Measurements from ENCODE around the gene IRAK3.
A peak's percentile ranks its signal among the peaks of the same experiment; 100 is the strongest.

The IRAK3 gene, protein sequence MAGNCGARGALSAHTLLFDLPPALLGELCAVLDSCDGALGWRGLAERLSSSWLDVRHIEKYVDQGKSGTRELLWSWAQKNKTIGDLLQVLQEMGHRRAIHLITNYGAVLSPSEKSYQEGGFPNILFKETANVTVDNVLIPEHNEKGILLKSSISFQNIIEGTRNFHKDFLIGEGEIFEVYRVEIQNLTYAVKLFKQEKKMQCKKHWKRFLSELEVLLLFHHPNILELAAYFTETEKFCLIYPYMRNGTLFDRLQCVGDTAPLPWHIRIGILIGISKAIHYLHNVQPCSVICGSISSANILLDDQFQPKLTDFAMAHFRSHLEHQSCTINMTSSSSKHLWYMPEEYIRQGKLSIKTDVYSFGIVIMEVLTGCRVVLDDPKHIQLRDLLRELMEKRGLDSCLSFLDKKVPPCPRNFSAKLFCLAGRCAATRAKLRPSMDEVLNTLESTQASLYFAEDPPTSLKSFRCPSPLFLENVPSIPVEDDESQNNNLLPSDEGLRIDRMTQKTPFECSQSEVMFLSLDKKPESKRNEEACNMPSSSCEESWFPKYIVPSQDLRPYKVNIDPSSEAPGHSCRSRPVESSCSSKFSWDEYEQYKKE

GRCh38 chr12:66188584-66189485, at the start of gene IRAK3:
Gene IRAK3, plus strand, starts transcription at chr12:66189214. Its CDS starts 86 bp downstream, at chr12:66189300.
- peak; percentile 98 for DNase-seq

GRCh38 chr12:66139328-66139727, 49.7 kb upstream of the IRAK3 start:
- DNase-seq = no peak

- no peak for DNase-seq
These were observed 48.3 kb upstream of the IRAK3 start for GRCh38 chr12:66140731-66141130.

- DNase-seq = no peak
These were observed 47.7 kb upstream of the IRAK3 start for GRCh38 chr12:66141299-66141698.

- no peak for DNase-seq
These were observed 46.2 kb upstream of the IRAK3 start for GRCh38 chr12:66142826-66143225.

DNA sequence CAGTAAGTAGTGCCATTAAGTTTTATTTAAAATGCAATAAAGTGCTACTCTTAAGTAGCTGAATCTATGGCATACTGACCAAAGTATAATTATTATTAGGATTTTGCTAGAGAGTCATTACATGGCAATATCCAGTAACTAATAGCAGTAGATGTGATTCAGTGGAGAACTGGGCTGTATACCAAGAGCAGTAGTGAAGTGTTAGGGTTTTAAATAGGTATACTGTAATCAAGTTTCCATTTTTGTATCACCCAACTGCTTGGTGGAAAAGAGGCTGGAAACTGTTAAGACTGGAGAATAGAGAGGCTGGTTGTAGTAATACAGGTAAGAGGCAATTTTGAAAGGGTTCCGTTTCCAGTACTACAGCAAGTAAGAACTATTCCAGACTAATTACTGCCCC, 45.1 kb upstream of the IRAK3 start:
- no peak for DNase-seq

- peak; percentile 82 for DNase-seq
These were observed 43.9 kb upstream of the IRAK3 start for GRCh38 chr12:66144791-66145754.

DNA sequence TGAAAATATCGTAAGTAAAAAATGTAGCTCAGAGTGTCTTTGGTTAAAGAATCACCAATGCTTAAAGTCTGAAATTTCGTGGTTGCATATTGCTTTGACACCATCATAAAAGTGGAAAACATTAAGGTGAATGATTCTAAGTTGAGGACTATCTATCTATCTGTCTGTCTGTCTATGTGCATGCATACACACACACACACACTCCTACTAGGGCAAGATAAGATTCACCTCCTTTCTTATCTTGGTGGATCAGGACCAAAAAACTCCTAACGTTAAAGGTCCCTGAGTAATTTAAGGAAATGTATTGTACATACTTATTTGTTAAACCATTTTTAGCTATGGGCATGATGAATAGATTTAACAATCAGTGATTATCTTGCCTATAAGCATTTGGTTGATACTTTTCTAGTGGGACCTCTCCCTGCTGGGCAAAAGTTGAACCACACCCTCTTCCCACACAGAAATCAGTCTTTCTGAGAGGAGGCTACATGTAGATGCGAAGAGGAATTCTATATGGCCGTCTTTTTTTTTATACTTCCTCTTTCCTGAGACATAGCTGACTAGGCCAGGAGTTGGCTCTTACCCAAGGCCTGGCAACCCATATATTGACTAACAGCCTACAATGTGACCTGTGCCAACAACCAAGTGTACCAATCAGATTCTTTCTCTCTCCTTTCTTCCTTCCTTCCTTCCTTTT, 39.2 kb upstream of the IRAK3 start:
- DNase-seq = peak; percentile 91

DNA sequence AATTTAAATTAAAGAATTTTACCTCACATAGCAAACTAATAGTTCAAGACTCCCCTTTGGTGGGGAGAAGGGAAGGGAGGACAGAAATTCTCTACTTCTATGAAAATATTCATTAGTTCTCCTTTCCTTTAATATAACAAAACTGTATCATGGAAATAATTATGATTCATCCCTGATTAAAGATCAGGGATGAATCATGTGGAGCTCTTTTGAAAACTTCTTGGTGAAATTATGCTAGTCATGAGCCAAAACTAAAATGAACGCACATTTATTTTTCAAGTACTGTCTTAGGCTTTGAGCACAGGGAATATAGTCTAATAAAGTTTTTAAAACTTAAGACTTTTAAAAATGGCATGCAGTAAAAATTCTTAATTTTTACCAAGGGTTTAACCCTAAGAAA, 36.3 kb upstream of the IRAK3 start:
- DNase-seq = peak; percentile 63

- no peak for DNase-seq
These were observed 34.2 kb upstream of the IRAK3 start for GRCh38 chr12:66154776-66155175.

- no peak for DNase-seq
These were observed 32.4 kb upstream of the IRAK3 start for GRCh38 chr12:66156654-66157053.

DNA sequence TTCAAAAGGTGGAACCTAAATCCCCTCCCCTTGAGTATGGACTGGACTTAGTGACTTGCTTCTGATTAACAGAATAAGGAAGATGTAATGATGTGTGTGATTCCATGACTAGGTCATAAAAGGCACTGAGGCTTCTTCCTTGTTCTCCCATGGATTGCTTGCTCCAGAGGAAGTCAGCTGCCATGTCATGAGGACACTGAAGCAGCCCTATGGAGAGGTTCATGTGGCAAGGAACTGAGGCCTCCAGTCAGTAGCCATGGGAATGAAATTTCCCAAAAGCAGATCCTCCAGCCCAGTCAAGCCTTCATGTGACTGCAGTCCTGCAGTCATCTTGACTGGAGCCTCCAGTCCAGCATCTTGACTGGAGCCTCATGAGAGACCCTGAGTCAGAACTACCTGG, 29.9 kb upstream of the IRAK3 start:
- DNase-seq = peak; percentile 54

- no peak for DNase-seq
These were observed 28.3 kb upstream of the IRAK3 start for GRCh38 chr12:66160704-66161103.

GRCh38 chr12:66162701-66163100, 26.3 kb upstream of the IRAK3 start:
- no peak for DNase-seq

DNA sequence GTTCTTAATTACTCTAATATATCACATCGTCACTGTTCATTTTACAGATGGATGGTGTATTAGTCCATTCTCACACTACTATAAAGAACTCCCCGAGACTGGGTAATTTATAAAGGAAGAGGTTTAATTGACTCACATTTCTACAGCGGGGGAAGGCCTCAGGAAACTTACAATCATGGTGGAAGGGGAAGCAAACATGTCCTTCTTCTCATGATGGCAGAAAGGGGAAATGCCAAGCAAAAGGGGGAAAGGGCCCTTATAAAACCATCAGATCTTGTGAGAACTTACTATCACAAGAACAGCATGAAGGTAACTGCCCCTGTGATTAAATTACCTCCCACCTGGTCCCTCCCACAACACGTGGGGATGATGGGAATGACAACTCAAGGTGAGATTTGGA, 25.7 kb upstream of the IRAK3 start:
- no peak for DNase-seq

DNA sequence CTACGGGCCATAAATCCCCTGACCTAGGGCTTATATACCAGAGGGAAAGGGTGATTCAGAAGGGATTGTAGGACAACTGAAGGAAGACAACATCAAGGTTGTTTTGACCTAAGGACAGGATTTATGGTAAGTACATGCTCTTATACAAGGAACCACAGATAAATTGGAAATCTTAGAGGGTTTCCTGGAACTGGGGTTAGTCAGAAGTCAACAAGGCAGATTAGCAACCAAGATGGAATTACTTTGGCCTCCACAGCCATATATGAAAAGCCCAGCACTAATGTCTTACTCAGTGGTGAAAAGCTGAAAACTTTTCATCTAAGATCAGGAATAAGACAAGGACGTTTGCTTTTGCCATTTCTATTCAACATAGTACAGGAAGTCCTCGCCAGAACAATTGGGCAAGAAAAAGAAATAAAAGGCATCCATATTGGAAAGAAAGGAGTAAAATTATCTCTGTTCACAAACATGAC, 24.6 kb upstream of the IRAK3 start:
- no peak for DNase-seq

GRCh38 chr12:66165141-66165540, 23.9 kb upstream of the IRAK3 start:
- no peak for DNase-seq

GRCh38 chr12:66166561-66166960, 22.5 kb upstream of the IRAK3 start:
- DNase-seq = no peak

DNA sequence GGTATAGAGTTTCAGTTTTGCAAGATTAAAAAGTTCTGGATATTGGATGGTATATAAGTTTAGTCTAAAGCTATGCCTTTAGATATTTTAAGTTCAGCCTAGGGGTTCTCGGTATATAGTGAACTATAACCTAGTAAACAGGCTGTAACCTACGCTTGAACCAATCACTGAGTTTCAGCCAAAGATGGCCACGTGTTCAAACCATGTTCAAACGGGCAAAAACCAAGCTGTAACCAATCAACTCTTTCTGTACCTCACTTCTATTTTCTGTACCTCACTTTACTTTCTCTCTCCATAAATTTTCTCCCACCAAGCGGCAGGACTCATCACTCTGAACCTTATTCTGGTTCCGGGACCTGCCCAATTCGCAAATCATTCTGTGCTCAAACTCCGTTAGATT, 20.6 kb upstream of the IRAK3 start:
- DNase-seq = no peak

DNA sequence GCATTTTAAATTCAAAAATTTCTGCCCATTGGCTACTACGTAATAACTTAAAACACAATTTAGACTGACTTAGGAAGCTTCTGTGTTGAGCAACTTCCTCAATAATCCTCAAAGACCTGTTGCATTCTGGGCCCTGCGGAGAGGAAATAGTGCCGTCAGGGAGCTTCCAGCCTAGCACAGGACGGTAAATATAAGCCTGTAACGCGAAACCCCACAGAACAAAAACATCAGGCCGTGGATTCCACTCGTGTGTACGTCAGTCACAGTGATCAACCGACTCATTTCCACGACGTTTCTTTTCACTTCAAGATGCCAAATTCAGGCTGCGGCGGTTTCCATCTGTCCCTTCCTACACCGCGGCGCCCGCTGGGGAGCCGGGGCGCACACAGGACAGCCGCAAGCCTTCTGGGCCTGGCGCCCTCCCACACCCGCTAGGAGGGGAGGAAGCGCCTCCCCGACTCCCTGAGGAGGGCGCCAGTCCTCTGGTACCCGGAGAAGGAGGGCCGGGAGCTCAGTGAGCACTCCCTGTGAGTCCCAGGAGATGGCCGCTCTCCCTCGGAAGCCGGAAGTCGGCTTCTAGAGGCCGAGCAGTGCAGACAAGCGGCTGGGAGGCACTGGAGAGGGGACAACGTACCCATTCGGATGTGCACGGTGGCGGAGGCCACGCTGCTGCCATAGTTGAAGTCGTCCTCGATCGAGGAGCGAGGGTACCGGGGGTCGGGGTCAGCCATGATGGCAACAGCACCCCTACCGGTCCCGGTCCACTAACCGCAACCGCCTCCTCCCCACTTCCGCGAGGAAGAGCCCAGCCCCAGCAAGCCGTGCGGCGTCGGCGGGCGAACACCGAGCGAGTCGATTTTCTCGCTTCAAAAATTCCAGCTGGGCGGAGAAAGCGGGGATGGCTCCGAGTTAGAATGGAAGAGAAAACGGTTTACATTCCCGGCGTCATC, 19.5 kb upstream of the IRAK3 start, which contains the start of gene TMBIM4:
Gene TMBIM4, minus strand, starts transcription at position 776 of the 950 bp plus-strand sequence. Its CDS starts 45 bp downstream, at position 731.
- DNase-seq = peak; percentile 97
